Caki2 (cell line): ENCODE results near the gene CLCA2. TPM values are rescaled to one million over a fixed set of nuclear protein-coding genes. Genes with fewer than 3 reads are reported as not detected.

Source experiments
- DNase-seq: peaks from one replicate; pipeline ENCODE4 v3.0.0-alpha.2; 2015; ENCODE audit warnings: low read depth
- in situ Hi-C: cut with HindIII; loops from 2 replicates; pipeline ENCODE4 v1.10.0; 2016; ENCODE audit warnings: low sequenced_read_pairs, low pct_unique_long_range_greater_than_20kb, mixed read lengths
- total RNA-seq: library from RNA; depleted of rRNA; stranded (reverse); fragments of >200 nt; shearing (Covaris generic); gene quantifications from 2 replicates; pipeline ENCODE4 v1.2.3, GENCODE V29; 2014; ENCODE audit warnings: low replicate concordance

CLCA2 gene
- total RNA-seq, 1 experiment from 2014 or later = not detected

- DNase-seq = no peak
- in situ Hi-C loops = no loop called here
These were observed 42.3 kb downstream of the CLCA2 start for GRCh38 chr1:86466109-86466844.

DNA sequence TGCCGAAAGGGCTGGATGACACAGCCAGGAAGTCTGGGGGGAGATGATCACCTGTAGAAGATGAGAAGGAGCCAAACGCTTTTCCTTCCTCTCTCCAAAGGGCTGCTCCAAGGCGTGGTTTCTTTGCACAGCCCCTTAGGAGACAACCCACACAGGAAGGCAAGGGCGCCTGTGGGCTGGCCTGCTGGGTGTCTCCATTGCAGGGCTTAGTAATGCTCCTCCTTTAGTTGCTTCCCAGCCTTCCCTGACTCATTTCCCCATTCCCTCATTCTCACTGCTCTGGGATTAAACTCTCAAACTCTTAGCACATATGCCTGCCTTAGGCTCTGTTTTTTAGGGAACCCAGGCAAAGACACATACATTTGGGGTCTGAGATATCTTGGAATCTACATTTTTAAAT, 43.0 kb downstream of the CLCA2 start:
- DNase-seq = no peak
- in situ Hi-C loops = no loop called here

DNA sequence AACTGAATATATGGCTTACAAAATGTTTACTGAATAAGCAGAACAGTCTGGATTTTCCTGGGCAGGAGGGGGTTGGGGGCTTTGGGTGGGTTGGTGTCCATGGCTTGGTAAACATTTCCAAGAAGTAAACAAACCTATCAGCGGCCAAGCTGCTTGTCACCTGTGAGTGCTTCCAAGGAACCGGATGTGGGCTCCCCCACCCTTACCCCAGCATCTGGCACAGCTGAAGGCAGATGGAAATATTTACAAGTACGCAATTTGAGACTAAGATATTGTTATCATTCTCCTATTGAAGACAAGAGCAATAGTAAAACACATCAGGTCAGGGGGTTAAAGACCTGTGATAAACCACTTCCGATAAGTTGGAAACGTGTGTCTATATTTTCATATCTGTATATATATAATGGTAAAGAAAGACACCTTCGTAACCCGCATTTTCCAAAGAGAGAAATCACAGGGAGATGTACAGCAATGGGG, 44.6 kb downstream of the CLCA2 start, which contains the start of gene CLCA1:
CLCA1 (plus strand) TSS at position 427 of the 477 bp plus-strand sequence; CDS start at position 472, 45 bp downstream.
- in situ Hi-C loops = no loop called here
- no peak for DNase-seq

GRCh38 chr1:86470859-86471258, 46.9 kb downstream of the CLCA2 start:
- DNase-seq = no peak
- in situ Hi-C loops = no loop called here

GRCh38 chr1:86471291-86471690, 47.3 kb downstream of the CLCA2 start:
- DNase-seq = no peak
- in situ Hi-C loops = no loop called here

DNA sequence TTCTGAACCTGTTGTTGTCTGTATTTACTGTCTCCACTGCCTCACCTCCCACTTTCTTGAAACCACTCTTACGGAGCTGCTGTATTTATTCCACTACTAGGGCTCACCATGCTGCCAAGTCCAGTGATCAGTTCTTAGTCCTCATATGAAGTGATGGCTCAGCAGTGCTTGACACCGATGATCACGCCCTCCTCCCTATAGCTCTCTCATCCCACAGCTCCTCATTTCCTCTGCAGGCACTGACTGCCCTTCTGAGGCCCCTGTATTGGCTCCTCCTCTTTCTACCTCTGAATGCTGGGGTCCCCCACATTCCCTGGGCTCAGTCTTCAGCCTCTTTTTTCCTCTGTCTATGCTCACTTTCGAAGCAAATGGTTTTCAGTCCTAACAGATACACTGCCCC, 48.2 kb downstream of the CLCA2 start:
- DNase-seq = no peak
- in situ Hi-C loops = no loop called here

DNA sequence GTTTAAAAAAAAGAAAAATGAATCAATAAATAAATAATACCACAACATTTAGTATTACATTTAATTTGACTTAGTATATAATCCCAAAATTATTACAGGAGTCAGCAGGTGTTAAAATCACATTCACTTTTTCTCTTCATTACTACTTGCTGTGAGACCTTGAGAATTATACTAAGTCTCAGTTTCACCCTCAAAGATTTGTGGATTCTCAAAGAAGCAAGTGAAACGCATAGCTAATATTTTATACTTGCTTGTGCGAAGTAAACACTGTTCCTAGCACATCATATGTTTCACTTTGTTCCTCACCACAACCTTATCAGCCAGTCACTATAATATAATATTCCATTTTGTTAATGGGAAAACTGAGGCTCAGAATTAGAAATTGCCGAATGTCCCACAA, 48.8 kb downstream of the CLCA2 start:
- in situ Hi-C loops = no loop called here
- DNase-seq = no peak

GRCh38 chr1:86477256-86477655, 53.3 kb downstream of the CLCA2 start:
- in situ Hi-C loops = no loop called here
- DNase-seq = no peak

DNA sequence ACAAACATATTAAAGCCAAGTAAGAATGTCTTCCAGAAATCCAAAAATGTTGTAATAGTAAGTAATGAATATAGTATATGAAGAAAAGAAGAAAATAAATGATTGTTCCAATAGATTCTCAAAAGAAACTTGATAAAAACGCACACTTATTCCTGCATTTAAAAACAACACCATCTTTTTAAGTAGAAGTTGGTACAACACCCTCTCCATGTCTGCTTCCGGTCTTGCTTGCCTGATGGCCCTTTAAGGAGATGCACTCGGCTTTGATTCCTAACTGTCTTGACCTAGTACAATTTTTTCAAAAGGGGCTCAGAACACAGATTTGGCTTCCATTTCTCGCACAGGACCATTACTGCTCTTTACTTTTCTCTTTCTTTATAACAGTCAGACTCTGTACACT, 53.7 kb downstream of the CLCA2 start:
- in situ Hi-C loops = no loop called here
- no peak for DNase-seq

DNA sequence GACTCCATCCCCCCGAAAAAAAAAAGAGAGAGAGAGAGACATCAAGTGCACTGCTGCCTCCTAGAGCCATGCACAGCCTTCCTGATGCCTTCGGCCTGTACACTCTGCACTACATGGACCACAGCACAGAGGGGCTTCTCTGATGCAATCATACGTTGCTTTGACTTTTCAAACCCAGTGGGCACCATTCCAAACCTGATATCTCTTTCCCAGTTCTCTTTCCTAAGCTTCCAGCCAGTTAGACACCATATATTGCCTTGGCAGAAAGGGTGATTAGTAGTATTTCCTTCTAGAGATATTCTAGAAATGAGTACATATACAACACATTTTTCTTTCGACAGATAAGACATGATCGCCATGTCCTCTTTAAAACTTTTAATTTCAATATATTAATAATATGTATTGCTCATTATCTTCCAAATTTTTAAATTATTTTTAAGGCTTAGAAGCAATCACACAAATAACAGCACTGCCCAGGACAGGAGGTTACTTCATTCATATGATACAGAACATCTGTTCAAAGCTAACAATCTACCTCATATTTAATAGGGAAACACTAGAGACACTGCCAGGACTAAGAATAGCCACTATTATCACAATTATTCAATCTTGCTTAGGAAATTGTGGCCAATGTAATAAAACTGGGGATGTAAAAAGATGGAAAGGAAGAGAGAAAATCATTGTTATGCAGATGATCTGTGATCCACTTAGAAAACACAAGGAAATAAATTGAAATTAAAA, 54.6 kb downstream of the CLCA2 start:
- DNase-seq = no peak
- in situ Hi-C loops = no loop called here

- in situ Hi-C loops = no loop called here
- no peak for DNase-seq
These were observed 58.0 kb downstream of the CLCA2 start for GRCh38 chr1:86481966-86482365.

DNA sequence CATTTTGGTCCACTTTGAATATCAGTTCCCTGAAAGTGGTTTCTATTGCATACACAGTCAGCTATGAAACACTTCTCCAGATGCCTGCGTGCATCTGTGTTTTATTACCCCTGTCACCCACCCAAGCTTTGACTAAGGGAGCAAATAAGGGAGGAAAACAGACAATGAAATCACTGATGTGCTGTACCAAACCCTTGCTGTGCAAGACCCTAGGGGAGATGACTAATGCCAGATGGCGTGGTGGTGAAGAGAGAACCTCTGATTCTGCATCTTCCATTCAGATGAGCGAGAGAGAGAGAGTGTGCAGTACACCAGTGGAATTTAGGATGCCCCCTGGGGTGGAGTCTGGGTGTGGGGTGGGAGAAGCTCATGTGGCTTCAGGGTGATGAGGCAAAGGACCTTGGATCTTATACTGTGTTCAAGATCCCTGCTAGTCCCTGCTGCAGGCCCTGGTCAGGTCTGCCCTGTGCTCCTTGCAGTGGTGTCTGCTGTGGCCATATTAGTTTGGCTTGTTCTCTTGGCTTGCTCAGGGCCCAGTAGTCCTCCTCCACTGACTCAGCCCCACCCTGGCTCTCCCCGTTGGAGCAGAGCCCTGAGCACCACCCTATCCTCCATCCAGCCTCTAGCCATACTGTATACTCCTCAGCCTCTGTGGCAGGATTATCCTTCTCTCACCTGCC, 63.3 kb downstream of the CLCA2 start:
- DNase-seq = no peak
- in situ Hi-C loops = no loop called here

DNA sequence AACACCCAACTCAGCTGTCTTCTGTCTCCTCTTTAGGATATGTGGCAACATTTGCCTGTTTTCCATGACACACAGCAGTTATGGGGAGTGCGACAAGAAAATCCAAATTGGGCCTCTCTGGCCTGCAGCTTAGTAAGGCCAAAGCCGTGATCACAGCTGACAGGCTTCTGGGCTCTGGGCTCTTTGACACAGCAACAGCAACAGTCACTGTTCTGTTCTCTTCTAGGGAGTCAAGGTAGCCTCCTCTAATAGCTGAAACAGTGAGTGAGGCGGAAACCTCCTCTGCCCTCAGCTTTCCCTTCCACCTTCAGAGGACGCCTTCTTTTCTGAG, 63.8 kb downstream of the CLCA2 start:
- no peak for DNase-seq
- in situ Hi-C loops = no loop called here

DNA sequence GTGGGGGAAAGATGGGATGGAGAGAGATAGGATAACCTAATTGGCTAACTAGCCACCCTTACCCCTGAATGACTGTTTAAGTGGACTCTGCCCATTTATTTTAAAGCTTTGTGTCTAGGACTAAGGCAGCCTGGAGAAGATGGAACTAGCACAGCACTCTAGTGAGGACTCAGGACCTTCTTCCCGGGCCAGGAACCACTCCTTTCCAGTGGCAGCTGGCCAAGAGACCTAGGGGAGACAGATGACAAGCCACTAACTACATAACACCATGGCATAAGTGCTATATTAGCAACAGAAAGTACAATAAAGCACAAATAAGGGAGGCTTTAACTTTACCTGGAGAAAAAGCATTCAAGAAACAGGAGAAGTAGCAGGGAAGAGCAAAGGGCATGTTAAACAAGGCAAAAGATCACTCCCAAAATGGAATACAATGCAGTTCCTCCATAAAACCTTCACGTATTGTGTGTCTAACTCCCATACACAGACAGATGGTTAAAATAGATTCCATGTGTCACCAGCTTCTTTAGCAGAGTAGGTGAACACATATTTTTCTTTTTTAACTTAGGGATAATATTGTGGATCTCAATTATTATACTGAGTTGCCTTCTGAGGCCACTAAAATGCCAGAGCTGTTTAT, 65.4 kb downstream of the CLCA2 start:
- in situ Hi-C loops = no loop called here

GRCh38 chr1:86491171-86491950, 67.4 kb downstream of the CLCA2 start:
- DNase-seq = no peak
- in situ Hi-C loops = no loop called here

More for the DNA sequence above, 65.4 kb downstream of the CLCA2 start:
- no peak for DNase-seq

GRCh38 chr1:86498281-86498680, 74.3 kb downstream of the CLCA2 start:
- in situ Hi-C loops = no loop called here
- no peak for DNase-seq

DNA sequence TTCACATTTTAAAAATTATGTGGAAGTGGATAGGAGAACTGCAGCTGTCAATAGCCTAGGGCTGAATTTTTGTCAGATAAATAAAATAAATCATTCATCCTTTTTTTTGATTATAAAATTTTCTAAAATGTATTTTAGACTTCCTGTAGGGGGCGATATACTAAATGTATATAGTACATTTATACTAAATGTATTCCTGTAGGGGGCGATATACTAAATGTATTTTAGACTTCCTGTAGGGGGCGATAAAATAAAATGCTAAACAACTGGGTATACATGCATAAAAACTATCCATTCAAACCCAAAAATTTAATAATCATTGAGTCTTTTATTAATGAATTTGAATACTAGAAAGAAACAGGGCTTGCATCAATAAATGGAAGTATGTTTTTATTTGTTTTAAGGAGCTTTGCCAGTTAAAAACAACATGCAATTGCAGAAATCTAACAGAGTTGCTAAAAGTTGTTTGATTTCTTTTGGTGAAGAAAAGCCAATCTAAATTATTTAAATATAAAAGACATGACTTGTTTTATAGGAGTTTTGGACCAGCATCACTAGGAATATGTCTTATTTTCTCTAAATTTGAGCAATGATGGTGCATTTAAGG, 76.1 kb downstream of the CLCA2 start:
- no peak for DNase-seq
- in situ Hi-C loops = no loop called here

GRCh38 chr1:86500714-86501113, 76.7 kb downstream of the CLCA2 start:
- in situ Hi-C loops = no loop called here
- DNase-seq = no peak
